Measurements from ENCODE around the gene TNFAIP6.

Gene TNFAIP6

GRCh38 chr2:151423760-151424159 lies 66.4 kb downstream of the TNFAIP6 start:
- no peak for DNase-seq
